ENCODE data around the gene RADIL.

GRCh38 chr7:4878336-4879335 lies 4.9 kb downstream of the RADIL start:
- TF ChIP-seq CTCF (IDR thresholded peaks at IDR 0.05) (no peak), POLR2A (IDR thresholded peaks at IDR 0.05) (no peak)

All from heart left ventricle (tissue), 13 donors.